ENCODE data around the gene GABRB1.

DNA sequence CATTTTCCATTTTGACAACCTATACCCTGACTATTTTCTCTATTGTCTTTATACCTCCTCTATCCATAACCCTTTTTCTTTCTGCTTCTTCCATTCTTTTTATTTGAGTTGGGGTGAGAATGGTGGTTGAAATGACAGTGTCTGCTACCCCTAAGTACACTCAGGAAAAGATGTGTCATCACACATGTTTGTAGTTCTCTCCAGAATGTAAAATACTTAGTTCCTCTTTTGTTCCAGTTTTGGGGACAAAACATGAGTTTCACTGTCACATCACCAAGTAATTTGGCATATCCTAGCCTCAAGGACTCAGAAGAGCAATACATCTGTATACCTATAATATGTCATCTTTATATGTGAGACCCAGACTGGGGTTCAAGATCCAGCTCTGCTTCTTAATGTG, 341.8 kb downstream of the GABRB1 start:
- TF ChIP-seq, protein P1, sequence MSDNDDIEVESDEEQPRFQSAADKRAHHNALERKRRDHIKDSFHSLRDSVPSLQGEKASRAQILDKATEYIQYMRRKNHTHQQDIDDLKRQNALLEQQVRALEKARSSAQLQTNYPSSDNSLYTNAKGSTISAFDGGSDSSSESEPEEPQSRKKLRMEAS (IDR thresholded peaks at IDR 0.05; ENCODE audit: insufficient read depth, insufficient read length), result no peak
- no peak for TF ChIP-seq GATA2 (IDR thresholded peaks at IDR 0.05; ENCODE audit: insufficient read depth, insufficient read length, low read depth, low read length)
- no peak for TF ChIP-seq EZH2 (IDR thresholded peaks at IDR 0.05; ENCODE audit: borderline replicate concordance, low read depth, low read length, severe bottlenecking)
- TF ChIP-seq POLR2A (IDR thresholded peaks at IDR 0.05; ENCODE audit: low read depth, low read length), result no peak
- TF ChIP-seq, protein P2, sequence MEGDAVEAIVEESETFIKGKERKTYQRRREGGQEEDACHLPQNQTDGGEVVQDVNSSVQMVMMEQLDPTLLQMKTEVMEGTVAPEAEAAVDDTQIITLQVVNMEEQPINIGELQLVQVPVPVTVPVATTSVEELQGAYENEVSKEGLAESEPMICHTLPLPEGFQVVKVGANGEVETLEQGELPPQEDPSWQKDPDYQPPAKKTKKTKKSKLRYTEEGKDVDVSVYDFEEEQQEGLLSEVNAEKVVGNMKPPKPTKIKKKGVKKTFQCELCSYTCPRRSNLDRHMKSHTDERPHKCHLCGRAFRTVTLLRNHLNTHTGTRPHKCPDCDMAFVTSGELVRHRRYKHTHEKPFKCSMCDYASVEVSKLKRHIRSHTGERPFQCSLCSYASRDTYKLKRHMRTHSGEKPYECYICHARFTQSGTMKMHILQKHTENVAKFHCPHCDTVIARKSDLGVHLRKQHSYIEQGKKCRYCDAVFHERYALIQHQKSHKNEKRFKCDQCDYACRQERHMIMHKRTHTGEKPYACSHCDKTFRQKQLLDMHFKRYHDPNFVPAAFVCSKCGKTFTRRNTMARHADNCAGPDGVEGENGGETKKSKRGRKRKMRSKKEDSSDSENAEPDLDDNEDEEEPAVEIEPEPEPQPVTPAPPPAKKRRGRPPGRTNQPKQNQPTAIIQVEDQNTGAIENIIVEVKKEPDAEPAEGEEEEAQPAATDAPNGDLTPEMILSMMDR (IDR thresholded peaks at IDR 0.05; ENCODE audit: extremely low read depth in 1 of 2, insufficient read depth in 1 of 2, low read depth in 1 of 2, low read length in 2 of 2), result no peak
- TF ChIP-seq POLR2AphosphoS5 (IDR thresholded peaks at IDR 0.05; ENCODE audit: insufficient read depth, low read depth, low read length), result no peak

All from endothelial cell of umbilical vein (primary cell).